Heart left ventricle (tissue), 16 donors: ENCODE data around the gene PPP2R3A. TPM values are rescaled to one million over a fixed set of nuclear protein-coding genes. Genes with fewer than 3 reads are reported as not detected.
"Not testable (repeated sequence)": the region's sequence is repeated elsewhere in the genome, so short reads cannot be mapped to it uniquely, and the experiment has no call there.

Source experiments
- ATAC-seq, 4 donors: fragments of 200-7000 bp; cut with Tn5 transposase; one replicate each; pipeline ENCODE4 v1.9.1; 2020 to 2022; ENCODE audit warnings: moderate library complexity in 4 of 4, mild to moderate bottlenecking in 3 of 4, moderate number of reproducible peaks in 1 of 4
- DNase-seq, 5 donors: peaks; one replicate each; pipeline ENCODE4 v3.0.0-alpha.2; 2020
- H3K27ac ChIP-seq, 12 donors: fragments of 200-600 bp; sonication (generic) in 4 of 12; one replicate each; pipeline versions ENCODE4 v1.5.0 to v1.8.0; 2016 to 2022; ENCODE audit warnings: mild to moderate bottlenecking in 2 of 12
- H3K27me3 ChIP-seq, 9 donors: fragments of 200-600 bp; sonication (generic) in 2 of 9; one replicate each; pipeline versions ENCODE4 v1.5.1 to v1.8.0; 2016 to 2022; ENCODE audit warnings: mild to moderate bottlenecking in 3 of 9
- H3K36me3 ChIP-seq, 9 donors: fragments of 200-600 bp; sonication (generic) in 2 of 9; one replicate each; pipeline versions ENCODE4 v1.5.0 to v1.8.0; 2018 to 2022; ENCODE audit warnings: mild to moderate bottlenecking in 2 of 9
- H3K4me1 ChIP-seq, 12 donors: fragments of 200-600 bp; sonication (generic) in 4 of 12; one replicate each; pipeline versions ENCODE4 v1.5.0 to v1.8.0; 2016 to 2022; ENCODE audit warnings: mild to moderate bottlenecking in 3 of 12
- H3K4me3 ChIP-seq, 12 donors: fragments of 200-600 bp; sonication (generic) in 4 of 12; one replicate each; pipeline versions ENCODE4 v1.5.0 to v1.8.0; 2017 to 2022; ENCODE audit warnings: mild to moderate bottlenecking in 9 of 12, moderate library complexity in 4 of 12
- H3K9me3 ChIP-seq, 12 donors: fragments of 200-600 bp; sonication (generic) in 4 of 12; one replicate each; pipeline versions ENCODE4 v1.5.0 to v1.8.0; 2016 to 2022; ENCODE audit warnings: mild to moderate bottlenecking in 1 of 12
- POLR2A ChIP-seq, 2 donors: fragments of 450-650 bp; IDR thresholded peaks; one replicate each; pipeline ENCODE4 v1.6.1; 2017; ENCODE audit warnings: antibody characterized with exemption in 2 of 2, mild to moderate bottlenecking in 2 of 2, moderate library complexity in 2 of 2
- WGBS, 4 donors: extraction: QIAGEN DNeasy Blood & Tissue Kit in 2 of 4; methylation state at CpG; one replicate each; pipeline versions ENCODE4 v1.1.5 to v1.1.7; 2013 to 2018; 5-methylcytosine and 5-hydroxymethylcytosine counted together
- intact Hi-C, 10 donors: fragments of 100-400 bp; cut with DNase I; formaldehyde crosslinking; loops; one replicate each; pipeline versions ENCODE4 v1.11.1 to v1.14.2; 2022
- polyA plus RNA-seq, 2 donors: library from polyadenylated mRNA; stranded (reverse); fragments of 200-250 nt; gene quantifications; one replicate each; pipeline ENCODE4 v1.2.3, GENCODE V29; 2013
- total RNA-seq, 9 donors: library from RNA; depleted of rRNA in 2 of 9; stranded (reverse); fragments of >200 nt in 2 of 9; fragmentation: NEBNext Ultra II Directional in 3 of 9; extraction: Animal tissue kit (Norgen Biotek cat#: 25700) in 3 of 9; gene quantifications; one replicate each; pipeline versions ENCODE4 v1.1.0 to v1.2.4, GENCODE V29; 2016 to 2023
- TF ChIP-seq, protein P1 (sequence below), 12 donors: fragments of 200-600 bp; sonication (generic) in 4 of 12; IDR thresholded peaks; one replicate each; pipeline versions ENCODE4 v1.5.0 to v1.8.0; 2018 to 2022; ENCODE audit warnings: antibody characterized with exemption in 12 of 12, mild to moderate bottlenecking in 5 of 12
- donor health status: ischemic (EF 13 %, LVEDD 7.1; RV severe dilation, severe dysfunction).
- donor health status: healthy with polysubstance abuse.
- donor health status: DM: no; HTN: yes; CAD: no.
- donor health status: DM: no; HTN: no; CAD: no.
- donor health status: ischemic (EF 25% LVEDD 6.9; RV normal size, moderate dysfunction).
- donor health status: ischemic (EF 25% LVEDD 5.7; RV mildly dilated, moderate dysfunction).
- donor health status: healthy.
- donor health status: DM: yes; HTN: yes; CAD: no.
- donor health status: ischemic (EF 35%, LVEDD 5.7; RV mildly dilated, moderate dysfunction).
- donor health status: nonischemic (EF 11% LVEDD 7.7; RV severe dilation, severe dysfunction).
- donor health status: DM: yes; HTN: yes; CAD: no.
- donor health status: PGD.
- donor health status: ischemic (EF 29% LVEDD 5.4; RV normal size, mild dysfunction).
- donor health status: nonischemic (EF 23%, LVEDD 6.1; RV moderate dilation, normal function).

PPP2R3A gene
- total and polyA plus RNA-seq, 11 donors, result 10.4 to 136 (median 92.4) TPM

DNA sequence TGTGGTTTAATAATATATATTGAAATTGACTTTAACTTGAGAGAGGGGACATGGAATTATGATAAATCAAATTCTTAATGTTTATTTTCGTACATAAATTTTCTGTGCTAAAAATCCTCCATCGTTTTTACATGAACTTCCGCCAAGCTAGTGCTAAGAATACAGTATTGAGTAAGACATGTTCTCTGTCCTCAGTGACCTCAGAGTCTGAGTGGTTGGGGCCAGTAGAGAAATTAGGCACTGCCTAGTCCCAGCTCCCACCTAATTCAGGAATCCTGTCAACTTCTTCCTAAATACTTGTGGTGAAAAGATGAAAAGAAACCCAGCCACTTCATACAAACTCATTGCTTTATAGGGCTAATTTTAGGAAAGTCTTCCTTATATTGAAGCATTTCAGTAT, 110.3 kb downstream of the PPP2R3A start:
- DNase-seq, result no peak
- peaks cover 0 to 28% (median 12%) of the 10 kb centered on the region in 12 donors for H3K4me1 ChIP-seq
- TF ChIP-seq, protein P1, sequence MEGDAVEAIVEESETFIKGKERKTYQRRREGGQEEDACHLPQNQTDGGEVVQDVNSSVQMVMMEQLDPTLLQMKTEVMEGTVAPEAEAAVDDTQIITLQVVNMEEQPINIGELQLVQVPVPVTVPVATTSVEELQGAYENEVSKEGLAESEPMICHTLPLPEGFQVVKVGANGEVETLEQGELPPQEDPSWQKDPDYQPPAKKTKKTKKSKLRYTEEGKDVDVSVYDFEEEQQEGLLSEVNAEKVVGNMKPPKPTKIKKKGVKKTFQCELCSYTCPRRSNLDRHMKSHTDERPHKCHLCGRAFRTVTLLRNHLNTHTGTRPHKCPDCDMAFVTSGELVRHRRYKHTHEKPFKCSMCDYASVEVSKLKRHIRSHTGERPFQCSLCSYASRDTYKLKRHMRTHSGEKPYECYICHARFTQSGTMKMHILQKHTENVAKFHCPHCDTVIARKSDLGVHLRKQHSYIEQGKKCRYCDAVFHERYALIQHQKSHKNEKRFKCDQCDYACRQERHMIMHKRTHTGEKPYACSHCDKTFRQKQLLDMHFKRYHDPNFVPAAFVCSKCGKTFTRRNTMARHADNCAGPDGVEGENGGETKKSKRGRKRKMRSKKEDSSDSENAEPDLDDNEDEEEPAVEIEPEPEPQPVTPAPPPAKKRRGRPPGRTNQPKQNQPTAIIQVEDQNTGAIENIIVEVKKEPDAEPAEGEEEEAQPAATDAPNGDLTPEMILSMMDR (IDR thresholded peaks at IDR 0.05), result no peak
- TF ChIP-seq POLR2A (IDR thresholded peaks at IDR 0.05), result no peak
- H3K4me3 ChIP-seq, result no peak overlapping the region
- peak; percentile 82 to 91 (median 87) for ATAC-seq
- no peaks in the 10 kb centered on the region for H3K27me3 ChIP-seq
- no peaks in the 10 kb centered on the region for H3K9me3 ChIP-seq
- intact Hi-C loops, result loop anchor here in 9 of 10 donors (1.0 to 10.0 kb wide), 11 partner anchors 119 to 939 kb away; partner anchors contain the start of genes STAG1 (in 8 of the 9), MSL2 (in 4 of the 9) and PCCB (in 4 of the 9)
- H3K27ac ChIP-seq, result peak overlapping the region in 9 of 12 donors; percentile 0 to 59 (median 40)
- WGBS, 4 donors, result 30 to 33% (median 31%) methylated on average over 3 of the region's 3 CpGs
- H3K36me3 ChIP-seq, result peaks cover 0 to 25% (median 8%) of the 10 kb centered on the region in 9 donors

DNA sequence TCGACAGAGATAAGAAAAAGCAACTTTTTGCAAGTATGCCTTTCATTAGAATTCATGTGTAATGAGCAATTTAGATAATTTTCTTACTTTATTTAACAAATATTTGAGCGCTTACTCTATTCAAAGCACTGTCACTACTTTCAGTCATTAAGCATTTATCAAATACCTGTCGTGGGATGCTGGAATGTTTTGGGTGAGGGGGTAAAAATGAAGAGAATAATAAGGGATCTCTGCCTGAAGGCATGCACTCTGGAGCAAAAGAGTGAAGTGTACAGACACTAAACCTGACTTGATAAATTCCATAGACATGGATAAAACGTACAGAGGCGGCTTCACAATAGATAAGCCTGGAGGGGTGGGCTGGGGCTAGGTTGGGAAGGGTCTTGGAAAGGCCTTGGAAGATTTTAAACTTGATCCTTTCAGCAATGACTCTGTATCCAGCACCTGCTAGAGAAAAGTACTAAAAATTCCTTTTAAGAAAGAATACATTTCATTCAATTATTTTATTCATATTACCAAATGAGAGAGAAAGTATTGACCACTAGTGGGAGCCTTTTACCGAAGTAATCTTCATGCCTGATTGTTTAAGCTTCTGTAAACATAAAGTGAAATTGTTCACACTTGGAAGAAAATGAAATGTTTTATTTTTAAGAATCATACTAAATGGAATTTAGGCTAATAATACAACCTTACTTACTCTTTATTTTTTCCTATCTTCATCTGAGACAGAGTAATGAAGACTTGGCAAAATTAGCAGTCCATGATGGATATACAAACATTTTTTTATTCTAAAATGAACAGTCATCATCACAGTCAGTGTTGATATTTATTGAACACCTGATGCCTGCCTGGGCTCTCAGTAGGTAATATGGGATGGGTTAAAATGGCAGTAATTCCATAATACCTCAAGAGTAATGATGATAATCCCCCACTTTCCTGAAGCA, 113.2 kb downstream of the PPP2R3A start:
- TF ChIP-seq, protein P1 (IDR thresholded peaks at IDR 0.05), result peak; percentile 30 to 76 (median 56)
- no peak for TF ChIP-seq POLR2A (IDR thresholded peaks at IDR 0.05)
- ATAC-seq, result no peak
- peaks cover 0 to 18% (median 0%) of the 10 kb centered on the region in 12 donors for H3K4me1 ChIP-seq
- no peaks in the 10 kb centered on the region for H3K9me3 ChIP-seq
- intact Hi-C loops, result loop anchor here in 9 of 10 donors (2.0 to 10.0 kb wide), 7 partner anchors 119 to 934 kb away; partner anchors contain the start of genes PCCB (in 7 of the 9), STAG1 (in 6 of the 9) and MSL2 (in 3 of the 9)
- no peak for DNase-seq
- H3K36me3 ChIP-seq, result peaks cover 0 to 50% (median 18%) of the 10 kb centered on the region in 9 donors
- no peaks in the 10 kb centered on the region for H3K27me3 ChIP-seq
- H3K4me3 ChIP-seq, result no peak overlapping the region
- no peak overlapping the region for H3K27ac ChIP-seq
- WGBS, 4 donors, result 64 to 70% (median 66%) methylated on average over 6 of the region's 6 CpGs

DNA sequence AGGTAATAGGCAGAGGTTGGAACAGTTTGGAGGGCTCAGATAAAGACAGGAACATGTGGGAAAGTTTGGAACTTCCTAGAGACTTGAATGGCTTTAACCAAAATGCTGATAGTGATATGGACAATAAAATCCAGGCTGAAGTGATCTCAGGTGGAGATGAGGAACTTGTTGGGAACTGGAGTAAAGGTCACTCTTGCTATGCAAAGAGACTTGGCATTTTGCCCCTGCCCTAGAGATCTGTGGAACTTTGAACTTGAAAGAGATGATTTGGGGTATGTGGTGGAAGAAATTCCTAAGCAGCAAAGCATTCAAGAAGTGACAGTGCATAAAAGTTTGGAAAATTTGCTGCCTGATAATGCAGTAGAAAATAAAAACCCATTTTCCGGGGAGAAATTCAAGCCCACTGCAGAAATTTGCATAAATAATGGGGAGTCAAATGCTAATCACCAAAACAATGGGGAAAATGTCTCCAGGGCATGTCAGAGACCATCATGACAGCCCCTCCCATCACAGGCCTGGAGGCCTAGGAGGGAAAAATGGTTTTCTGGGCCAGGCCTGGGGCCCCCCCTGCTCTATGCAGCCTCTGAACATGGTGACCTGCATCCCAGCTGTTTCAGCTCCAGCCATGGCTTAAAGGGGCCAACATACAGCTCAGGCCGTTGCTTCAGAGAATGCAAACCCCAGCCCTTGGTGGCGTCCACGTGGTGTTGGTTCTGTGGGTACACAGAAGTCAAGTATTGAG, 118.3 kb downstream of the PPP2R3A start:
- H3K4me3 ChIP-seq, H3K27me3 ChIP-seq, H3K9me3 ChIP-seq, ATAC-seq, DNase-seq: not testable (repeated sequence)
- Histone ChIP-seq H3K27ac (peak overlapping the region in 1 of 12 donors; percentile 22), H3K4me1 (peaks cover 0 to 10% (median 0%) of the 10 kb centered on the region in 12 donors), H3K36me3 (peaks cover 0 to 88% (median 24%) of the 10 kb centered on the region in 9 donors)
- intact Hi-C loops, result loop anchor here in 1 of 10 donors (10.0 kb wide), 1 partner anchor 171 kb away; the partner anchor contains the start of gene PCCB
- WGBS, 4 donors, result 95 to 98% (median 97%) methylated on average over 1 to 4 of the region's 4 CpGs

DNA sequence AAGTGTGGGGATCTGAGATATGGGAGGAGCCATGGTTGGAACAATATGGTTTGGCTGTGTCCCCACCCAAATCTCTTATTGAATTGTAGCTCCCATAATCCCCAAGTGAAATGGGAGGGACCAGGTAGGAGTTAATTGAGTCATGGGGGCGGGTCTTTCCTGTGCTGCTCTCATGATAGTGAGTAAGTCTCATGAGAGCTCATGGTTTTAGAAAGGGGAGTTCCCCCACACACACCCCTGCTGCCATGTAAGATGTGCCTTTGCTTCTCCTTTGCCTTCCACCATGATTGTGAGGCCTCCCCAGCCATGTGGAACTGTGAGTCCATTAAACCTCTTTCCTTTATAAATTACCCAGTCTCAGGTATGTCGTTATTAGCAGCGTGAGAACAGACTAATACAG, 119.5 kb downstream of the PPP2R3A start:
- not testable (repeated sequence) for H3K9me3 ChIP-seq, DNase-seq, H3K27me3 ChIP-seq, H3K4me3 ChIP-seq, H3K27ac ChIP-seq, ATAC-seq
- 94 to 100% (median 96%) methylated on average over 3 of the region's 3 CpGs for WGBS, 4 donors
- Histone ChIP-seq H3K4me1 (peaks cover 0 to 10% (median 0%) of the 10 kb centered on the region in 12 donors), H3K36me3 (peaks cover 0 to 82% (median 21%) of the 10 kb centered on the region in 9 donors)
- intact Hi-C loops, result loop anchor here in 2 of 10 donors (5.0 to 10.0 kb wide), 2 partner anchors 170 to 172 kb away; partner anchors contain the start of gene PCCB (in 1 of the 2)
